H9 (cell line): ENCODE results near the gene ADAMTS6. TPM values are rescaled to one million over a fixed set of nuclear protein-coding genes. Genes with fewer than 3 reads are reported as not detected.

Experiments
- DNase-seq: peaks from one replicate; pipeline ENCODE4 v3.0.0-alpha.2; 2017
- H2AFZ ChIP-seq: one replicate; pipeline ENCODE4 v1.6.1; 2013; ENCODE audit warnings: mild to moderate bottlenecking, low read length, control low read depth, moderate library complexity
- H2AK5ac ChIP-seq: 2 replicates; pipeline ENCODE4 v1.6.1; 2013; ENCODE audit warnings: low read length, control low read depth, mixed read lengths; ENCODE audit not compliant: insufficient read length
- H2BK120ac ChIP-seq: one replicate; pipeline ENCODE4 v1.6.1; 2013; ENCODE audit warnings: low read depth, mild to moderate bottlenecking, low read length, control low read depth, inconsistent platforms; ENCODE audit not compliant: poor library complexity, severe bottlenecking
- H2BK12ac ChIP-seq: 2 replicates; pipeline ENCODE4 v1.6.1; 2013; ENCODE audit warnings: low read length, control low read depth, mixed read lengths, low read depth; ENCODE audit not compliant: insufficient read length
- H2BK15ac ChIP-seq: 2 replicates; pipeline ENCODE4 v1.6.1; 2013; ENCODE audit warnings: low read depth, low read length, control low read depth
- H2BK20ac ChIP-seq: one replicate; pipeline ENCODE4 v1.6.1; 2013; ENCODE audit warnings: low read depth, mild to moderate bottlenecking, low read length, control low read depth, inconsistent platforms; ENCODE audit not compliant: poor library complexity, severe bottlenecking
- H2BK5ac ChIP-seq: 2 replicates; pipeline ENCODE4 v1.6.1; 2013; ENCODE audit warnings: low read length, control low read depth, mixed read lengths; ENCODE audit not compliant: insufficient read length
- H3K14ac ChIP-seq: 2 replicates; pipeline ENCODE4 v1.6.1; 2013; ENCODE audit warnings: low read length, control low read depth; ENCODE audit not compliant: insufficient read depth
- H3K18ac ChIP-seq: 2 replicates; pipeline ENCODE4 v1.6.1; 2013; ENCODE audit warnings: low read depth, mild to moderate bottlenecking, mixed read lengths, low read length, control low read depth; ENCODE audit not compliant: insufficient read length
- H3K23ac ChIP-seq: 2 replicates; pipeline ENCODE4 v1.6.1; 2013; ENCODE audit warnings: low read length, control low read depth, mixed read lengths, low read depth; ENCODE audit not compliant: insufficient read length
- H3K23me2 ChIP-seq: 2 replicates; pipeline ENCODE4 v1.6.1; 2013; ENCODE audit warnings: low read depth, mild to moderate bottlenecking, mixed read lengths, low read length, control low read depth; ENCODE audit not compliant: insufficient read length, poor library complexity, severe bottlenecking
- H3K27ac ChIP-seq: 2 replicates; pipeline ENCODE4 v1.5.1; 2013; ENCODE audit warnings: low read length, control low read depth, mixed read lengths, low read depth; ENCODE audit not compliant: insufficient read length
- H3K27me3 ChIP-seq: 2 replicates; pipeline ENCODE4 v1.6.1; 2013; ENCODE audit warnings: low read length, control low read depth, inconsistent platforms; ENCODE audit not compliant: insufficient read depth
- H3K4ac ChIP-seq: 2 replicates; pipeline ENCODE4 v1.6.1; 2013; ENCODE audit warnings: low read depth, mild to moderate bottlenecking, control low read depth, inconsistent platforms, low read length, moderate library complexity
- H3K4me1 ChIP-seq: 2 replicates; pipeline ENCODE4 v1.6.1; 2013; ENCODE audit warnings: low read length, control low read depth, inconsistent platforms; ENCODE audit not compliant: insufficient read depth
- H3K4me2 ChIP-seq: 2 replicates; pipeline ENCODE4 v1.6.1; 2013; ENCODE audit warnings: low read length, control low read depth, mixed read lengths; ENCODE audit not compliant: insufficient read length, insufficient read depth
- H3K56ac ChIP-seq: 2 replicates; pipeline ENCODE4 v1.6.1; 2013; ENCODE audit warnings: low read depth, mild to moderate bottlenecking, mixed read lengths, low read length, control low read depth; ENCODE audit not compliant: insufficient read length
- H3K79me1 ChIP-seq: 2 replicates; pipeline ENCODE4 v1.6.1; 2013; ENCODE audit warnings: low read depth, mild to moderate bottlenecking, moderate library complexity, low read length, control low read depth, inconsistent platforms; ENCODE audit not compliant: insufficient read depth, poor library complexity, severe bottlenecking
- H3K79me2 ChIP-seq: 2 replicates; pipeline ENCODE4 v1.6.1; 2013; ENCODE audit warnings: low read length, control low read depth, inconsistent platforms; ENCODE audit not compliant: insufficient read depth
- H3K9ac ChIP-seq: 2 replicates; pipeline ENCODE4 v1.6.1; 2013; ENCODE audit warnings: low read length, control low read depth, mixed read lengths; ENCODE audit not compliant: insufficient read length; ENCODE audit errors: extremely low read depth
- H3K9me3 ChIP-seq: one replicate; pipeline ENCODE4 v1.6.1; 2013; ENCODE audit warnings: low read depth, low read length, inconsistent platforms; ENCODE audit not compliant: control insufficient read depth
- H3T11ph ChIP-seq: one replicate; pipeline ENCODE4 v1.6.1; 2013; ENCODE audit warnings: mild to moderate bottlenecking, low read length, control low read depth, inconsistent platforms
- H4K20me1 ChIP-seq: one replicate; pipeline ENCODE4 v1.6.1; 2013; ENCODE audit not compliant: control insufficient read depth, insufficient read length, insufficient read depth
- H4K5ac ChIP-seq: 2 replicates; pipeline ENCODE4 v1.6.1; 2013; ENCODE audit warnings: low read depth, mild to moderate bottlenecking, mixed read lengths, low read length, control low read depth; ENCODE audit not compliant: insufficient read length
- H4K8ac ChIP-seq: replicated peaks from 2 replicates; pipeline ENCODE4 v1.6.1; 2013; ENCODE audit warnings: low read length, control low read depth, mixed read lengths, low read depth; ENCODE audit not compliant: insufficient read length
- H4K91ac ChIP-seq: 2 replicates; pipeline ENCODE4 v1.6.1; 2013; ENCODE audit warnings: low read depth, mild to moderate bottlenecking, moderate library complexity, mixed read lengths, low read length, control low read depth; ENCODE audit not compliant: insufficient read length
- H3K27ac Mint-ChIP-seq, 3 experiments: 2 replicates in 2 of 3; 3 replicates in 1 of 3; pipeline ENCODE4 v1.8.0; 2020 to 2021; ENCODE audit warnings: mixed read lengths in 3 of 3, mild to moderate bottlenecking in 1 of 3, moderate library complexity in 1 of 3
- H3K27me3 Mint-ChIP-seq: 2 replicates; pipeline ENCODE4 v1.8.0; 2021; ENCODE audit warnings: low read depth, mild to moderate bottlenecking, moderate library complexity, mixed read lengths
- H3K36me3 Mint-ChIP-seq, 3 experiments: 2 replicates in 2 of 3; 3 replicates in 1 of 3; pipeline ENCODE4 v1.8.0; 2020 to 2021; ENCODE audit warnings: low read depth in 3 of 3, mixed read lengths in 3 of 3; ENCODE audit not compliant: insufficient read depth in 1 of 3
- H3K4me1 Mint-ChIP-seq, 2 experiments: 2 replicates each; pipeline ENCODE4 v1.8.0; 2020; ENCODE audit warnings: mixed read lengths in 2 of 2
- H3K4me3 Mint-ChIP-seq, 2 experiments: 2 replicates in 1 of 2; 3 replicates in 1 of 2; pipeline ENCODE4 v1.8.0; 2020 to 2021; ENCODE audit warnings: mild to moderate bottlenecking in 2 of 2, mixed read lengths in 2 of 2, moderate library complexity in 1 of 2
- H3K9me3 Mint-ChIP-seq, 2 experiments: 2 replicates in 1 of 2; 3 replicates in 1 of 2; pipeline ENCODE4 v1.8.0; 2020; ENCODE audit warnings: mild to moderate bottlenecking in 2 of 2, mixed read lengths in 2 of 2, moderate library complexity in 1 of 2
- WGBS: extraction: QIAGEN DNeasy Blood & Tissue Kit; methylation state at CpG from one replicate; pipeline ENCODE4 v1.1.7; 2013; ENCODE audit warnings: missing lambda C conversion rate, low lambda C conversion rate, mixed read lengths; ENCODE audit not compliant: insufficient read length; ENCODE audit errors: extremely low coverage; 5-methylcytosine and 5-hydroxymethylcytosine counted together
- total RNA-seq: library from RNA; stranded (reverse); gene quantifications from 2 replicates; pipeline ENCODE4 v1.2.1, GENCODE V29; 2021
- TF ChIP-seq, protein P1 (sequence below): fragments of 200-600 bp; sonication (generic); conservative IDR thresholded peaks from 3 replicates; pipeline ENCODE4 v1.8.0; 2021; ENCODE audit warnings: antibody characterized with exemption, mild to moderate bottlenecking

Gene ADAMTS6
- total RNA-seq, 1 experiment from 2014 or later, result 0.33 TPM

GRCh38 chr5:65264420-65264819 is 217.3 kb downstream of the ADAMTS6 start:
- TF ChIP-seq, protein P1, sequence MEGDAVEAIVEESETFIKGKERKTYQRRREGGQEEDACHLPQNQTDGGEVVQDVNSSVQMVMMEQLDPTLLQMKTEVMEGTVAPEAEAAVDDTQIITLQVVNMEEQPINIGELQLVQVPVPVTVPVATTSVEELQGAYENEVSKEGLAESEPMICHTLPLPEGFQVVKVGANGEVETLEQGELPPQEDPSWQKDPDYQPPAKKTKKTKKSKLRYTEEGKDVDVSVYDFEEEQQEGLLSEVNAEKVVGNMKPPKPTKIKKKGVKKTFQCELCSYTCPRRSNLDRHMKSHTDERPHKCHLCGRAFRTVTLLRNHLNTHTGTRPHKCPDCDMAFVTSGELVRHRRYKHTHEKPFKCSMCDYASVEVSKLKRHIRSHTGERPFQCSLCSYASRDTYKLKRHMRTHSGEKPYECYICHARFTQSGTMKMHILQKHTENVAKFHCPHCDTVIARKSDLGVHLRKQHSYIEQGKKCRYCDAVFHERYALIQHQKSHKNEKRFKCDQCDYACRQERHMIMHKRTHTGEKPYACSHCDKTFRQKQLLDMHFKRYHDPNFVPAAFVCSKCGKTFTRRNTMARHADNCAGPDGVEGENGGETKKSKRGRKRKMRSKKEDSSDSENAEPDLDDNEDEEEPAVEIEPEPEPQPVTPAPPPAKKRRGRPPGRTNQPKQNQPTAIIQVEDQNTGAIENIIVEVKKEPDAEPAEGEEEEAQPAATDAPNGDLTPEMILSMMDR, result no peak
- Mint-ChIP-seq H3K27me3 (no peaks in the 10 kb centered on the region), H3K36me3 (no peaks in the 10 kb centered on the region), H3K9me3 (no peaks in the 10 kb centered on the region; a peak in 1 of 5 replicates), H3K27ac (peak overlapping the region; percentile 3 to 93 (median 88); a peak in 6 of 7 replicates), H3K4me1 (peaks cover 36 to 47% of the 10 kb centered on the region in 2 experiments), H3K4me3 (peak overlapping the region in 1 of 2 experiments; percentile 27; a peak in 3 of 5 replicates)
- no peak overlapping the region for H3K56ac ChIP-seq
- H3K18ac ChIP-seq, result no peak overlapping the region
- H2BK20ac ChIP-seq, result no peak overlapping the region
- no peak overlapping the region for H3T11ph ChIP-seq
- no peak overlapping the region for H2BK120ac ChIP-seq
- no peak overlapping the region for H4K5ac ChIP-seq
- H3K27ac ChIP-seq, result peak overlapping the region; percentile 83
- no peak overlapping the region for H2AFZ ChIP-seq
- no peaks in the 10 kb centered on the region for H3K79me1 ChIP-seq
- no peak overlapping the region for H2AK5ac ChIP-seq
- no peak overlapping the region for H4K91ac ChIP-seq
- no peak overlapping the region for H3K23ac ChIP-seq
- H2BK12ac ChIP-seq, result no peak overlapping the region
- H3K27me3 ChIP-seq, result no peaks in the 10 kb centered on the region
- H3K14ac ChIP-seq, result no peak overlapping the region
- DNase-seq, result no peak
- H2BK5ac ChIP-seq, result no peak overlapping the region
- no CpG with 5 or more reads among the region's 1 CpG for WGBS
- H3K79me2 ChIP-seq, result no peaks in the 10 kb centered on the region
- no peaks in the 10 kb centered on the region for H4K20me1 ChIP-seq
- H3K9ac ChIP-seq, result no peak overlapping the region
- no peaks in the 10 kb centered on the region for H3K23me2 ChIP-seq
- H3K4me2 ChIP-seq, result peak overlapping the region; percentile 62
- no peak overlapping the region for H4K8ac ChIP-seq
- H3K4me1 ChIP-seq, result peaks cover 13% of the 10 kb centered on the region
- H3K4ac ChIP-seq, result no peak overlapping the region
- H2BK15ac ChIP-seq, result no peak overlapping the region
- no peaks in the 10 kb centered on the region for H3K9me3 ChIP-seq
